SU-DHL-6 (cell line): ENCODE data around the gene FAM47E.

Experiments used
- CTCF ChIP-seq: fragments of 200-600 bp; sonication (generic); IDR thresholded peaks from one replicate; pipeline ENCODE4 v1.5.1; 2017; ENCODE audit warnings: antibody characterized with exemption, mild to moderate bottlenecking, low read length, moderate library complexity; ENCODE audit not compliant: insufficient read depth, poor library complexity, severe bottlenecking
- EZH2phosphoT487 ChIP-seq: fragments of 200-600 bp; sonication (generic), shearing (Covaris generic); conservative IDR thresholded peaks from 2 replicates; pipeline ENCODE4 v1.6.1; 2018; ENCODE audit warnings: mild to moderate bottlenecking, antibody characterized with exemption, low read length, moderate library complexity, mixed read lengths

GRCh38 chr4:76233529-76233928, 18.0 kb upstream of the FAM47E start:
- no peak for TF ChIP-seq CTCF
- no peak for TF ChIP-seq EZH2phosphoT487
